OCI-LY3 (cell line): Measurements from ENCODE around the gene B3GALT5.

Experiments
- H2AFZ ChIP-seq: fragments of 200-600, 300-600 bp; shearing (Covaris generic); 2 replicates; pipeline ENCODE4 v1.6.0; 2014; ENCODE audit warnings: antibody characterized with exemption, low read depth, low read length
- H3K27ac ChIP-seq: fragments of 200-600, 300-600 bp; sonication (generic); 2 replicates; pipeline ENCODE4 v1.5.1; 2014; ENCODE audit warnings: mild to moderate bottlenecking, low read length, moderate library complexity, mixed read lengths
- H3K27me3 ChIP-seq: fragments of 200-600, 300-600 bp; sonication (generic); 2 replicates; pipeline ENCODE4 v1.6.1; 2014; ENCODE audit warnings: low read depth, low read length, mixed read lengths
- H3K36me3 ChIP-seq: fragments of 200-600, 300-600 bp; sonication (generic); replicated peaks from 2 replicates; pipeline ENCODE3; 2014; ENCODE audit warnings: low read depth, low read length, mixed read lengths
- H3K4me1 ChIP-seq: fragments of 300-600, 200-600 bp; sonication (generic); 2 replicates; pipeline ENCODE4 v1.6.1; 2014; ENCODE audit warnings: low read length, mixed read lengths
- H3K4me2 ChIP-seq: fragments of 200-600, 300-600 bp; sonication (generic); 2 replicates; pipeline ENCODE4 v1.6.1; 2014; ENCODE audit warnings: low read length, mixed read lengths
- H3K4me3 ChIP-seq: fragments of 300-600, 200-600 bp; sonication (generic); 2 replicates; pipeline ENCODE4 v1.5.1; 2014; ENCODE audit warnings: antibody characterized with exemption, mild to moderate bottlenecking, low read length, moderate library complexity
- H3K79me2 ChIP-seq: fragments of 300-600, 200-600 bp; shearing (Covaris generic); 2 replicates; pipeline ENCODE4 v1.6.1; 2014; ENCODE audit warnings: mild to moderate bottlenecking, low read length, mixed read lengths
- H3K9ac ChIP-seq: fragments of 300-600, 200-600 bp; shearing (Covaris generic); 2 replicates; pipeline ENCODE4 v1.6.0; 2014; ENCODE audit warnings: mild to moderate bottlenecking, low read length, moderate library complexity
- H3K9me3 ChIP-seq: fragments of 200-600, 300-600 bp; shearing (Covaris generic); 2 replicates; pipeline ENCODE4 v1.6.1; 2014; ENCODE audit warnings: low read length, mixed read lengths; ENCODE audit not compliant: insufficient read depth
- H4K20me1 ChIP-seq: fragments of 200-600, 300-600 bp; sonication (generic); 2 replicates; pipeline ENCODE4 v1.6.1; 2016; ENCODE audit warnings: low read length, mixed read lengths; ENCODE audit not compliant: insufficient read depth
- CTCF ChIP-seq: fragments of 200-600, 300-600 bp; sonication (generic); IDR thresholded peaks from 2 replicates; pipeline ENCODE4 v1.5.1; 2014; ENCODE audit warnings: antibody characterized with exemption, low read length, low read depth
- EZH2phosphoT487 ChIP-seq: fragments of 200-600 bp; shearing (Covaris generic); IDR thresholded peaks from 2 replicates; pipeline ENCODE4 v1.6.1; 2018; ENCODE audit warnings: antibody characterized with exemption, mixed run types, low read depth

B3GALT5 gene

GRCh38 chr21:39630827-39631226 is 18.1 kb downstream of the B3GALT5 start:
- Histone ChIP-seq H3K4me2 (no peak overlapping the region), H3K36me3 (no peaks in the 10 kb centered on the region), H3K27ac (no peak overlapping the region), H3K4me1 (no peaks in the 10 kb centered on the region), H3K79me2 (no peaks in the 10 kb centered on the region), H4K20me1 (no peaks in the 10 kb centered on the region), H3K9me3 (no peaks in the 10 kb centered on the region), H3K27me3 (no peaks in the 10 kb centered on the region), H3K4me3 (no peak overlapping the region), H2AFZ (no peak overlapping the region), H3K9ac (no peak overlapping the region)
- TF ChIP-seq EZH2phosphoT487 (no peak), CTCF (no peak)

DNA sequence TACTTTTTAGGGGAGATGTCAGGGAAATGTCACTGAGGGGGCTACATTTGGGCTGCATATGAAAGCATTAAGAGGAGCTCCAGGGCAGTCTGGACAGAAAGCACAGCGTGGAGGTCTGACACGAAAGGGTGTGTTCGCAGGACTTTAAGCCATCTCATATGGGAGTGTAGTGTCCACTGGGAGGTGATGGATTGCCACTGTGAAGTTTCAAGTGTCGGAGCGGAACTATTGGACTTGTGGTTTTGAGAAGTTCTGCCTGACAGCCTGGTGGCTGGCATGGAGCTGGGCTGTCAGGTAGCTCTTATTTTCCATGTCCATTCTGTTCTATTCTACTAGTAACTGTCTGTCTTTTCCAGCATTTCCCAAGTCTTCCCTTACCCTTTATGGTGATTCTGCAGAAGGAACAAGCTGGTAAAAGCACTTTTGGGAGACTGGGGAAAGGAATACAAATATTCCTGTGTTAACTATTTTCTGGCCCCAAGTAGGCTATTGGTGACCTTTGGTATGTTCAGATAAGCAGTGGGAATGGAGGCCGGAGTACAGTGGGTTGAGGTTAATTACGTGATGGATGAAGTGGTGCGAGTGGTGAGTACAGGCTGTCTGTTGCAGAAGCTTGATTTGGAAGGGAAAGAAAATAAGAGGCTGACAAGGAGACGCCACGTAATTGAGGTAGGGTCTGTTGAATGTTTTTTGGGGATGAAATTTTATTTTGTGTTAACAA is 19.3 kb downstream of the B3GALT5 start:
- Histone ChIP-seq H3K4me2 (no peak overlapping the region), H3K4me1 (no peaks in the 10 kb centered on the region), H3K4me3 (no peak overlapping the region), H3K79me2 (no peaks in the 10 kb centered on the region), H3K36me3 (no peaks in the 10 kb centered on the region), H4K20me1 (no peaks in the 10 kb centered on the region), H2AFZ (no peak overlapping the region), H3K27me3 (no peaks in the 10 kb centered on the region), H3K9ac (no peak overlapping the region), H3K27ac (no peak overlapping the region), H3K9me3 (no peaks in the 10 kb centered on the region)
- TF ChIP-seq EZH2phosphoT487 (no peak), CTCF (no peak)

GRCh38 chr21:39632796-39633442 is 20.2 kb downstream of the B3GALT5 start:
- no peaks in the 10 kb centered on the region for H3K79me2 ChIP-seq
- no peak overlapping the region for H2AFZ ChIP-seq
- H3K4me2 ChIP-seq = no peak overlapping the region
- H3K27me3 ChIP-seq = no peaks in the 10 kb centered on the region
- H3K9ac ChIP-seq = no peak overlapping the region
- no peak overlapping the region for H3K27ac ChIP-seq
- no peak overlapping the region for H3K4me3 ChIP-seq
- TF ChIP-seq CTCF (no peak), EZH2phosphoT487 (no peak)
- no peaks in the 10 kb centered on the region for H3K9me3 ChIP-seq
- H4K20me1 ChIP-seq = no peaks in the 10 kb centered on the region
- no peaks in the 10 kb centered on the region for H3K36me3 ChIP-seq
- H3K4me1 ChIP-seq = no peaks in the 10 kb centered on the region

GRCh38 chr21:39633770-39634181 is 21.0 kb downstream of the B3GALT5 start:
- Histone ChIP-seq H3K4me3 (no peak overlapping the region), H3K27me3 (no peaks in the 10 kb centered on the region), H3K9me3 (no peaks in the 10 kb centered on the region), H3K79me2 (no peaks in the 10 kb centered on the region), H3K9ac (no peak overlapping the region), H4K20me1 (no peaks in the 10 kb centered on the region), H2AFZ (no peak overlapping the region), H3K27ac (no peak overlapping the region), H3K36me3 (no peaks in the 10 kb centered on the region), H3K4me2 (no peak overlapping the region), H3K4me1 (no peaks in the 10 kb centered on the region)
- TF ChIP-seq EZH2phosphoT487 = no peak
- no peak for TF ChIP-seq CTCF
